T-helper 2 cell treated with Interferon-gamma antibody and Interleukin-4, amounts not matched to agents 100 ng/mL and 5 ng/mL, for 36 hours (primary cell): ENCODE data around the gene DKKL1. TPM values are rescaled to one million over a fixed set of nuclear protein-coding genes. Genes with fewer than 3 reads are reported as not detected.
"Not testable (repeated sequence)": the region's sequence is repeated elsewhere in the genome, so short reads cannot be mapped to it uniquely, and the experiment has no call there.

Experiments used
- intact Hi-C: fragments of 100-400 bp; cut with micrococcal nuclease; formaldehyde crosslinking; loops from one replicate; pipeline ENCODE4 v1.15.1; 2023
- total RNA-seq: library from RNA; stranded (reverse); gene quantifications from 2 replicates; pipeline ENCODE4 v1.2.3, GENCODE V29; 2022

DKKL1 gene
- not detected in 2 replicates for total RNA-seq

DNA sequence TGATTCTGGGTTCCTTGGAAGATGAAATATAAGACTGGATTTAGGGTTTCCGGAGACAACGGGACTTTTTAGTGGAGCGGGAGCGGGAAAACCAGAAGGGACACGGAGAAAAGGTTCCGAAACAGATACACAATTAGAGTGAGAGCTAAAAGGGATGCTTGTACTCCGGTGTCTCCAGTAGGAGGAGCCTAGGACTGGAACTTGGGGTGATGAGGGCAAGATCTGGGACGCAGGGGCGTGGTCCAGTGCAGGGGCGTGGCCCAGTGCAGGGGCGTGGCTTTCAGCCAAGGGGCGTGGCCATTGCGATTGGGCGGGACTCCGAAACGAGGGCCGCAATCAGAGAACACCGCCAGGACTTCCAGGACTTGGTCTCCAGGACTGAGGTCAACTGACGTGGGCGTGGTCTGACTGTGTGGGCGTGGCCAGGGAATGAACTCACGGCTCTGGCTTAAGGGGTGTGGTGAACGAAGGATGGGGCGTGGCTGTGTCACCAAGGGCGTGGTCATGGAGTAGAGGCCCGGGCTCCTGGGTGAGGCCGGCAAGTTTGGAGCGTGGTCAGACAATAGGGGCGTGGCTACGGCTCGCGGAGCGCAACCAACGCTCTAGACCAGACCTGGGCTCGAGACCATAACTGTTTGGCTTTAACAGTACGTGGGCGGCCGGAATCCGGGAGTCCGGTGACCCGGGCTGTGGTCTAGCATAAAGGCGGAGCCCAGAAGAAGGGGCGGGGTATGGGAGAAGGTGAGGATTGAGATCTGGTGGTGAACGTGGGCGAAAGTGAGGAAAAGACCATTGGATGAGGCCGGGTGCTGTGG lies at the start of gene DKKL1:
Gene DKKL1, plus strand, starts transcription at position 610 of the 815 bp plus-strand sequence. Its CDS starts 122 bp downstream, at position 732.
- intact Hi-C loops, result no loop called here

DNA sequence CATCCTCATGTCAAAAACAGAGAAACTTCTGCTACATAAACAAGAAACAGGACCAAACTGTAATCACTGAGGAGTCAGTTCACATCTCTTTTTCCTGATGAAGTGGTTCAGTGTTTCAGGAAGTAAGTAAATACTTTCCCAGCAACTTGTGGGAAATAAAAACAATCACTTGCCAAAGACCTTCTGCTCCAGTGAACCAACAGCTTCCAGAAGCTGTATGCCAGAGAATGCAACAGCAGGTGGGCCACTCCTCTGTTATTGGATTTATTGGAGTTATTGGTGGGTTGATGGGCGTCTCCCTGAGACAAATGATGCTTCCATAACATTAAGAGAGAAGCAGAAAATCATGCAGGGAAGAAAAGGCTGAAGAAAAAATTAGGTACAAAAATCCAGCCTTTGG lies 48.6 kb upstream of the DKKL1 start:
- intact Hi-C loops, result no loop called here

DNA sequence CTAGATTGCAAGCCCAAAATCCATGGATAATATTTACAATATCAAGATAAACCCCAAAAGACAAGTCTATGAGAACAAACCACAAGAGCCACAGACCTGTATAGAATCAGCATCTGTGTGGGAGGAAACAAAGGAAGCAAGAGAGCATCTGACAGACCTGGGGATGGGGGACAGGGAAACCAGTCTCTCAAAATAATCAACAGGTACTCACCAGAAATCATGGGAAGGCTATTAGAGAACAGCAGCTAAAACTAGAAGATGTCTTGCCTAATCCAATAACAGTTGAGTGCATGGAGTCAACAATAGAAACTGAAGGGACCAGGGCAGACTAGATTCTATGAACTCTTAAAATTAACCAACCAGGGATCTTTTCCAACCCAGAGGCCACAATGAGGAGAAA lies 47.4 kb upstream of the DKKL1 start:
- intact Hi-C loops, result no loop called here

DNA sequence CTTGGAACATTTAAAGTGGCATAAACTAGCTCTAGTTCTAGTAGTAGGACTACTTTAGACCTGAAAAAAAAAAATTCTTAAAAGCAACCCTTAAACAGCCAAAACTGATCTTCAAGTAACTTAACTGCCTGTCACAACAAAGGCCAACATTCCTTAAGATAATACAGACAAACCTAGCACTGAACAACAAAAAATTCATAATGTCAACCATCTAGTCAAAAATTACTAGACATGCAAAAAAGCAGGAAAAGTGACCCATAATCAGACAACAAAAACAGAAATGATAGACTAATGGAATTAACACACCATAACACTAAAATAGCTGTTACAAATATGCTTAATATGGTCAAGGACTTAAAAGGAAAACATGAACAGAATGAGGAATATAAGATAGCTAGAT lies 45.4 kb upstream of the DKKL1 start:
- intact Hi-C loops, result no loop called here

DNA sequence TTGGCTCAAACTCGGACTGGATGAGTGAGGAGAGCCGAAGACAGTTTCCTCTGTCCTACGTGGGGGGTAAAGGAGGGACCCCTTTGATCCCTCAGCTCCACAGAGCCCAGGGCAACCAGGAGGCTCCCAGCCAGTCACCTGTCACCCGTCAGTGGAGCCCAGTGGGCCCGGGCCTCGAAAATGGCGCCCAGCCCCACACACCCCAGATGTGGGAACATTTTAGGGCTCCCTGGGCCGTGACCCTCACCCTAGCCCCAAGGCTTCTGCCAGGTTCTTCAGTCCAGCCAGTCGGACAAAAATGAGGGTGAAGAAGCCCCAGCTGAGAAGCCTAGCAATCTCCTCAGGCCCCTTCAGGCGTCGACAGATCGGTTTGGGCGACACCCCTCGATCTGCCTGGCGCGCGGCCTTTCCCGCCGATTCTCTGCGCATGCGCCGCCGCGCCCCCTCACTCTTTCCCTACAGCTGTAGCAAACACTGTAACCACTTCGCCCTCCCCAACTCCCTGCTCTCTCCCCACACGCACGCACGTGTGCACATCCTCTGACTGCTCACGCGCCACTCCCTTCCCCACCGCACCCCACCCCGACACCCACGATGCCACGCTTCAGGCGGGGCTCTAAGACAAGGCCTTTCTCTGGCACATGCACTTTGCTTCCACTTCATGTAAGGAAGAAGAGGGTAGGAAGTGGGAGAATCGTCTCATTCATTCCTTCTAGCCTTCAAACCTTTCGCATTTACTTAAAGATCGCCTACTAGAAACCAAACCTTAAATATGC lies 38.7 kb upstream of the DKKL1 start, which contains the start of gene SLC6A16:
Gene SLC6A16, minus strand, starts transcription at position 391 of the 776 bp plus-strand sequence. CDS start 13,844 bp downstream, outside the sequence.
- intact Hi-C loops, result no loop called here

DNA sequence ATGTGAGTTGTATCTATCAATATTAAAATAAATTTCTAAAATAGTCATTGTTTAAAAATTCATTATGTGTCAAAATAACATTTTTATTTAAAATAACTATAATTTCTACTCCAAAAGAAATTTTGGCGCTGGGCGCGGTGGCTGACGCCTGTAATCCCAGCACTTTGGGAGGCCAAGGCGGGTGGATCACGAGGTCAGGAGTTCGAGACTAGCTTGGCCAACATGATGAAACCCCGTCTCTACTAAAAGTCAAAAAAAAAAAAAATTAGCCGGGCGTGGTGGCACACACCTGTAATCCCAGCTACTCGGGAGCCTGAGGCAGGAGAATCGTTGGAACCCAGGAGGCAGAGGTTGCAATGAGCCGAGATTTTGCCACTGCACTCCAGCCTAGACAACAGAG lies 37.9 kb upstream of the DKKL1 start:
- intact Hi-C loops, result not testable (repeated sequence)

DNA sequence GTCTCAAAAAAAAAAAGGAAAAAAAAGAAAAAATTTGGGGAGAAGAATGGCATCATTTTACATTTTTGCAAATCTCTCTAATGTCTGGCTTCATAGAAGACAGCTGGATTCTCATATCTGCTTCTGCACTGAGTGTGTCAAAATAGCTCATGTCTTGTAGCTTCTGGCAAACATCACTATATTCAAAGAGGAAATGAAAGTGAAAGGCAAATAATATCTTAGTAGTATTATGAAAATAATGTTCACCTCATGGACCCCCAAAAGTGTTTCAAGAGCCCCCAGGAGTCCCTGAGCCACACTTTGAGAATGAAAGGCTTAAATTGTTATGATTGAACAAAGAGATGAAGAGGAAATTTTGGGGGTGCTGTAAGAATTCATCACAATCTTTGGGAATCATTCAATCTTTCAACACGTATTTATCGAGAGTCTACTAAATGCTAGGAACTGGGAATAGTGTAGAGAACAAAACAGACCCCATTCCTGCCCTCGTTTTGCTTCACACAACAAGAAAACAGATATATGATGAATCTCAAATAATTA lies 37.4 kb upstream of the DKKL1 start:
- intact Hi-C loops, result no loop called here

DNA sequence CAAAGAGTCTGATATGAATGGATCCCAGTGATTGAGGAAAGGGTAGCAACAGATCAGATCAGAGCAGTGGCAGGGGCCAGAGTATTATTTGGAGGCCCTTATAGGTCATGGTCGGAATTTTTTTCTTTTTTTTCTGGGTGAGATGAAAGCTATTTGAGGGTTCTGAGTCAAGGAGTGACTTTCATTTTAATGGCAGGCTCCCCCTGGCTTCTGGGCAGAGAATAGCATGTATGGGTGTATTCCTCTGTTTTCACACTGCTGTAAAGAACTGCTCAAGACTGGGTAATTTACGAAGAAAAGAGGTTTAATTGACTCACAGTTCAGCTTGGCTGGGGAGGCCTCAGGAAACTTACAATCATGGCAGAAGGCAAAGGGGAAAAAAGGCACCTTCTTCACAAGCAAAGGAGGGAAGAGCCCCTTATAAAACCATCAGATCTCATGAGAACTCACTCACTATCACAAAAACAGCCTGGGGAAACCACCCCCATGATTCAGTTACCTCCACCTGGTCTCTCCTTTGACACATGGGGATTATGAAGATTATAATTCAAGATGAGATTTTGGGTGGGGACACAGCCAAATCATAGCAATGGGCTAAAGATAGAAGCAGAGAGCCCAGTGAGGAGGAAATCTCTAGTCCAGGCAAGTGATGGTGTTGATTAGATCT lies 35.7 kb upstream of the DKKL1 start:
- intact Hi-C loops, result loop anchor here (1.0 to 2.0 kb wide), 2 partner anchors 61 to 102 kb away; no protein-coding TSS in a partner anchor

DNA sequence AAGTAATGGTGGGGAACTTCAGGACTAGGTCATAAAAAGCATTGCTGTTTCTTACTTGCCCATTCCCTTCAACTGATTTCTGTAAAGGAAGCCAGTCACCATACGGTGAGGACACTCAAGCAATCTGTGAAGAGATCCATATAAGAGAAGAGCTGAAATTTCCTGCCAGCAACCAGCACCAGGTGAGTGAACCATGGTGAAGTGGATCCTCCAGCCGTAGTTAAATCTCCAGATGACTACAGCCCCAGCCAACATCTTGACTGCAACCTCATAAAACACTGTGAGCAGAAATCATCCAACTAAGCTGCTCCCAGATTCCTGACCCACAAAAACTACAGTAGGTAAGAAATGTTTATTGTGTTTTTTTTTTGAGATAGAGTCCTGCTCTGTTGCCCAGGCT lies 34.9 kb upstream of the DKKL1 start:
- intact Hi-C loops, result loop anchor here (1.0 to 2.0 kb wide), 2 partner anchors 62 to 102 kb away; no protein-coding TSS in a partner anchor

DNA sequence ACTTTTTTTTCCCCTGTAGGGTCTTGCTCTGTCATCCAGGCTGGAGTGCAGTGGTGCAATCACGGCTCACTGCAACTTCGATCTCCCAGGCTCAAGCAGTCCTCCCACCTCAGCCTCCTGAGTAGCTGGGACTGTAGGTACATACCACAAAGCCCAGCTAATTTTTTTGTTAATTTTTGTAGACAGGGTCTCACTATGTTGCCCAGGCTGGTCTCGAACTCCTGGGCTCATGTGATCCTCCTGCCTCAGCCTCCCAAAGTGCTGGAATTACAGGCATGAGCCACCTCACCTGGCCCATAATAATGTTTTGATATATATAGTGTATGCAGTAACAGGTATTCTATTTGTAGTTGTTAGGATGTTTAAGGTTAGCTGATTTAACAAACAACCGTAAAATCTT lies 32.5 kb upstream of the DKKL1 start:
- intact Hi-C loops, result loop anchor here (10.0 kb wide), 1 partner anchor 114 kb away; the partner anchor contains the start of gene SLC17A7

DNA sequence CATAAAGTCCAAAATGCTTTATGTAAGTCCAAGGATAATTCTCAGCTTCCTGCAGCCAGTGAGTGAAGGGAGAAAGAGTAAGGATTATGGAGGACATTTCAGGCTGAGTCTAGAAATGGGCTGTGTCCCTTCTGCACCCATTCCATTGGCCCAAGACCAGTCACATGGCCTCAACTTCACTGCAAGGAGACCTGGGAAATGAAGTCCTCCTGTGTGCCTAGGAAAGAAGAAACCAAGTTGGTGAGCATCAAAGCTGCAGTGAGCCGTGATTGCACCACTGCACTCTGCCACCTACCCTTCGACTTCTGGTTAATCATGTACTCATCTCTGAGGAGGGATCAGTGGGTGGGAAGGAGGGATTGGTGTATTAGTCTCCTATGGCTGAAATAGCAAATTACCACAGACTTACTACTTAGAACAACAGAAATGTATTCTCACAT lies 32.0 kb upstream of the DKKL1 start:
- intact Hi-C loops, result loop anchor here (10.0 kb wide), 1 partner anchor 113 kb away; the partner anchor contains the start of gene SLC17A7

DNA sequence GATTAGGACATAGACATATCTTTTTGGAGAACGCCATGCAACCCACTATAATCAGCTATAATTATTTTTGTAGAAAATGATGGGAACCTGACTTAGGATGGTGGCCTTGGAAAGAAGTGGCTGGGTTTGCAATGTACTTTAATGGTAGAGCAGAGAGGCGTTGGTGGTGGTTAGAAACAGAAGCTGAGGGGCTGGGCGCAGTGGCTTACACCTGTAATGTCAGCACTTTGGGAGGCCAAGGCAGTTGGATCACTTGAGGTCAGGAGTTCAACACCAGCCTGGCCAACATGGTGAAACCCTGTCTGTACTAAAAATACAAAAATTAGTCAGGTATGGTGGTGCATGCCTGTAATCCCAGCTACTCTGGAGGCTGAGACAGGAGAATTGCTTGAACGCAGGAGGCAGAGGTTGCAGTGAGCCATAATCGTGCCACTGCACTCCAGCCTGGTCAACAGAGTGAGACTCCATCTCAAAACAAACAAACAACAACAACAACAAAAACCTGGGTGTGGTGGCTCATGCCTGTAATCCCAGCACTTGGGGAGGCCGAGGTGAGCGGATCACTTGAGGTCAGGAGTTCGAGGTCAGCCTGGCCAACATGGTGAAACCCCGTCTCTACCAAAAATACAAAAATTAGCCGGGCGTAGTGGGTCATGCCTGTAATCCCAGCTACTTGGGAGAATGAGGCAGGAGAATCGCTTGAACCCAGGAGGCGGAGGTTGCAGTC lies 30.8 kb upstream of the DKKL1 start:
- intact Hi-C loops, result loop anchor here (10.0 kb wide), 1 partner anchor 112 kb away; the partner anchor contains the start of gene SLC17A7

DNA sequence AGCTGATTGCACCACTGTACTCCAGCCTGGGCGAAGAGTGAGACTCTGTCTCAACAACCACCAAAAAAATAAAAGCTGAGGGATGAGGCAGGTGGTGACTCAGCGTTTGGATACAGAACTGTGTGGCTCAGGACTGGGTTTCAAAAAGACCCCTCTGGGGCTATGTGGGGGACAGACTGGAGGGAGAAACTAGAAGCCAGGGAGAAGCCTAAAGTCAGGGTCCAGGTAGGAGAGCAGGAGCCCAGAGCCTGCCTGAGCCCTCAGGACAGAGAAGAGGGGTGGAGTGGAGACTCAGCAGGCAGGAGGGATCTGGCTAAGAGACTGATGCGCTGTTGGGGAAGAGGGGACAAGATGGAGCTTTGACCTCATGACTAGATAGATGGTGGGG lies 30.3 kb upstream of the DKKL1 start:
- intact Hi-C loops, result loop anchor here (10.0 kb wide), 1 partner anchor 111 kb away; the partner anchor contains the start of gene SLC17A7

DNA sequence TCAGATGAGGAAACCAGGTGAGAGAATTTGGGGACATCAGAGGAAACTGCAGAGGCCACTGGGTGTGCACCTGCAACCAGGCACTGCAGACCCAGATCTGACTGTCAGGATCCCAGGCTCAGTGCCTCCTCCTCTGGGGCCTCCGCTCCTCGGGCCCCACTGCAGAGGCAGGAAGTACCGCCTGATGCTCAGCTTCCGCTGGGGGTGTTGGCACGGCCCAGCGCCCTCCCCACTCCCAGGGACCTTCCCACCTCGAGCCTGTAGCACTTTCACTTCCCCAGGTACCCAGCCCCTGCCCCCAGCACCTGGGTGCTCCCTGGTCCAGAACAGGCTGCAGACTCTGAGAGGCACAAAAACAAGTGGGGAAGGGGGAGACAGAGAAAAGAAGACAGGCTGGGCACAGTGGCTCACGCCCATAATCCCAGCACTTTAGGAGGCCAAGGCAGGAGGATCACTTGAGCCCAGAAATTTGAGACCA lies 29.8 kb upstream of the DKKL1 start:
- intact Hi-C loops, result loop anchor here (2.0 to 10.0 kb wide), 2 partner anchors 111 to 141 kb away; partner anchors contain the start of genes FLT3LG and SLC17A7

DNA sequence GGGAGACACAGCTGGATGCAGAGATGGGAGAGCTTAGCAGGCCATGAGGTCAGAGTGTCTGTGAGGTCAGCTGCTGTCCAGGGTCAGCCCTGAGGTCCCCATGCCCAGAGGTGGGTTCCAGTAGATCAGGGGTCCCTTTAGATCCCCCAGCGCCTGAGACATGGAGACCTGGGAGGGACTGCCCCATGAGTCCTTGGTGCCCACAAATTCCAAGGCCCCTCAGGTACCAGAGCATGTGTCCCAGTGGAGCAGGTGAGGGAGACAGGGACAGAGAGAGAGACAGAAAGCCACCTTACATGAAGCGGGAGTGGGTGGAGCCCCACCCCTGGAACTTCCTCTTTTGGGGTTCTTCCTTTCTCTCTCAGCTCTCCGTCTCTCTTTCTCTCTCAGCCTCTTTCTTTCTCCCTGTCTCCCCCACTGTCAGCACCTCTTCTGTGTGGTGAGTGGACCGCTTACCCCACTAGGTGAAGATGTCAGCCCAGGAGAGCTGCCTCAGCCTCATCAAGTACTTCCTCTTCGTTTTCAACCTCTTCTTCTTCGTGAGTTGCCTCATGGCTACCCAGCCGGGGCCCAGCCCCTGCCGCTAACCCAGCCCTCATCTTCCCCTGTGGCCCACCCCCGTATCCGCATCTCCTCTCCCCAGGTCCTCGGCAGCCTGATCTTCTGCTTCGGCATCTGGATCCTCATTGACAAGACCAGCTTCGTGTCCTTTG lies 28.4 kb upstream of the DKKL1 start, which contains the start of gene CD37:
Gene CD37, plus strand, starts transcription at position 336 of the 713 bp plus-strand sequence. Its CDS starts 135 bp downstream, at position 471.
- intact Hi-C loops, result loop anchor here (2.0 to 10.0 kb wide), 2 partner anchors 110 to 140 kb away; partner anchors contain the start of genes FLT3LG and SLC17A7

DNA sequence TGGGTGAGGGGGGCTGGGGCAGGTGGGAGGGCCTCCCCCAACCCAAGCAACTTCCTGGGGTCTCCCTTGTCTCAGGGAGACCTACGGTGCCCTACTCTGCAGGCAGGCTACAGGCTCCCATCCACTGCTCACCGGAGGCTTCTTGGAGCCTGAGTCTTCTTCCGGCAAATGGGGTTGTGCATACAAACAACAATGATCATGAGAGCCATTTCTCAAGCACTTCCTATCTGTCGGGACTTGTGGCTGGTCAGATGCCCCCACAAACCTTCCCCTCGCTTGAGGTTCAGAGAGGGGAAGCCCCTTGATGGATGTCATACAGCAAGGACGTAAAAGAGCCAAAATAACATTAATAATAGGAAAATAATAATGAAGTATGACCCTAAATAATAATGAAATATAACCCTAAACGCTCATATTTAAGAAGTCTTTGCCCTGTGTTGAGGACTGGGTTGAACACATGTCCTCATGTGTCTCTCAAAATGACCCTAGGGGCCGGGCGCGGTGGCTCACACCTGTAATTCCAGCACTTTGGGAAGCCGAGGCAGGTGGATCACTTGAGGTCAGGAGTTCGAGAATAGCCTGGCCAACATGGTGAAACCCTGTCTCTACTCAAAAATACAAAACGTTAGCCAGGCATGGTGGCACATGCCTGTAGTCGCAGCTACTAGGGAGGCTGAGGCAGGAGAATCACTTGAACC lies 27.7 kb upstream of the DKKL1 start:
- intact Hi-C loops, result loop anchor here (2.0 to 10.0 kb wide), 2 partner anchors 109 to 139 kb away; partner anchors contain the start of genes FLT3LG and SLC17A7

DNA sequence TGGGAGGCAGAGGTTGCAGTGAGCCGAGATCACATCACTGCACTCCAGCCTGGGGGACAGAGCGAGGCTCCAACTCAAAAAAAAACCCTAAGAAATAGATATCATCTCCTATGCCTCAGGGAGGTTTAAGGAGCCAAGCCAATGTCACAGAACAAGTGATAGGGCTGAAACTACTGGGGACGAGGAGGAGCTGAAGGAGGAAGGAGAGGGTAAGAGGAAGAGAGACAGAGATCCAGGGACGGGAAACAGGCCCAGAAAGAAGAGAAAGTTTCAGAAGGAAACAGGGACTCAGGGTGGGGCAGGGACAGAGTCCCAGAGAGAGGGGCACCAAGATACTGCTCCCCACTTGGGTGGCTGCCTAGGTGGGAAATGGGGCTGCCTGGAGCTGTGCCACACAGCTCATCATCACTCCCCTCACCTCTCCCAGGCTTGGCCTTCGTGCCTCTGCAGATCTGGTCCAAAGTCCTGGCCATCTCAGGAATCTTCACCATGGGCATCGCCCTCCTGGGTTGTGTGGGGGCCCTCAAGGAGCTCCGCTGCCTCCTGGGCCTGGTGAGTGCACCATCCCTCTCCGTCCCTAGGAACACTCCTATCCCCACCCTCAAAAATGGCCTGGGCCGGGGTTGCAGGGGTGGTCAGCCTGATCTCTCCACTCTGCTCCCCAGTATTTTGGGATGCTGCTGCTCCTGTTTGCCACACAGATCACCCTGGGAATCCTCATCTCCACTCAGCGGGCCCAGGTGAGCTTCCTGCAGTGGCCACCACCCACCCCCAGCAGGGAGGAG lies 27.0 kb upstream of the DKKL1 start:
- intact Hi-C loops, result loop anchor here (10.0 kb wide), 1 partner anchor 108 kb away; the partner anchor contains the start of gene SLC17A7
